GM21367 (cell line): ENCODE measurements around the gene RSPH6A.
A peak's percentile ranks its signal among the peaks of the same experiment; 100 is the strongest.

Experiments
- ATAC-seq: cut with Tn5 transposase; IDR thresholded peaks from one replicate; pipeline ENCODE4 v1.9.1; 2021; ENCODE audit not compliant: unreplicated experiment

The RSPH6A gene

GRCh38 chr19:45814851-45815480, at the start of gene RSPH6A:
Gene RSPH6A (minus strand): TSS chr19:45815308. CDS start chr19:45815176, 132 bp downstream.
- ATAC-seq = no peak

DNA sequence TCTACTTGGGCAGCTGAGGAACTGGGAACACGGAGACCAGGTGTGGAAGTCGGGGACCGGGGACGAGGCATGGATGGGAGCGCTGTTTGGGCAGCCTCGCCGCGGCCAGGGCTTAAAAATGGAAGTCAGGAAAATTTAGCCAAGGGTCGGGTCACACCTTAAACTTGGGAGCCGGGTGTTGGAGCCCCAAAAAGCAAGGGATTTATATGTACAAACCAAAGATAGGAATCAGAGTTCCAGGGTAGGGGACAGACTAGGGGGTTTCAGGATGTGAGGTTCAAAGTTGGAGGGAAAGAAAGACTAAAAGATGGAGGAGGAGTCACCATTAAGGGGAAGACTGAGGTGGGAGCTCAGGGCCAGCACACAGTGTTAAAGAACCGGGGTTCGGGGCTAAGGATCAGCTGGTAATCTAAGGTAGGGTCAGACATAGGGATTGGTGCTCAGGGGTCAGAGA, 49.5 kb upstream of the RSPH6A start:
- ATAC-seq = no peak

DNA sequence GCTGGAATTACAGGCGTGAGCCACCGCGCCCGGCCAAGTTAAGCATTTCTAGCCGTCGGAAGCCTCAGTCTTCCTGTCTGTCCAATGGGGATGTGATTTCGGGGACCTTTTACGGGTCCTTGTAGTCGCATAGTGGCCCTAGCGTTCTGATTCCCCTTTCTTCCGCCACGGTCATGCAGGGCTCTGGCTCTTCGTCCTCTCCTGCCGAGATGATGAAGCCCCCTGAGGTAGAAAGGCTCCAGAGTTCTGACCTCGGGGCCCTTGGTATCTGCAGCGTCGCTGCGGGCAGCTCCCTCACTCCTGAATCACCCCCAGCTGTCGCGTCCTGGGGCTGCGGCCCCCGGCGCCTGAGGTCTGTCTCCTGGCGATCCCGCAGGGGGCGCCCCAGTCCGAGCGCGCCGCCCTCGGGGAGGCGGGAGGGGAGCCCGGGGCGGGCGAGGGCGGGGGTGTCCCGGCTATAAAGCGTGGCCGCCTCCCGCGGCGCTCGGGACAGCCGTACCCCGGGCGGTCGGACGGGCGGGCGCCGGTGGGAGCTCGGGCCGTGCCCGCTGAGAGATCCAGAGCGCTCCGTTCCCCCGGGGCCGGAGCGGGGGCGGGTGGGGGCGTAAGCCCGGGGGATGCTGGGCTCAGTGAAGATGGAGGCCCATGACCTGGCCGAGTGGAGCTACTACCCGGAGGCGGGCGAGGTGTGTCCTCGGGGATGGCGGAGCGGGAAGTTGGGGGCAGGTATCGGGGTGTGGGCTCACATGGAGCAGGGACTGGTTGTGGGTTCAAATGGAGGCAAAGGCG, 48.9 kb upstream of the RSPH6A start, which contains the start of gene FOXA3:
TSS of gene FOXA3 (plus strand) at position 487 of the 789 bp plus-strand sequence. CDS start at position 618, 131 bp downstream.
- no peak for ATAC-seq

DNA sequence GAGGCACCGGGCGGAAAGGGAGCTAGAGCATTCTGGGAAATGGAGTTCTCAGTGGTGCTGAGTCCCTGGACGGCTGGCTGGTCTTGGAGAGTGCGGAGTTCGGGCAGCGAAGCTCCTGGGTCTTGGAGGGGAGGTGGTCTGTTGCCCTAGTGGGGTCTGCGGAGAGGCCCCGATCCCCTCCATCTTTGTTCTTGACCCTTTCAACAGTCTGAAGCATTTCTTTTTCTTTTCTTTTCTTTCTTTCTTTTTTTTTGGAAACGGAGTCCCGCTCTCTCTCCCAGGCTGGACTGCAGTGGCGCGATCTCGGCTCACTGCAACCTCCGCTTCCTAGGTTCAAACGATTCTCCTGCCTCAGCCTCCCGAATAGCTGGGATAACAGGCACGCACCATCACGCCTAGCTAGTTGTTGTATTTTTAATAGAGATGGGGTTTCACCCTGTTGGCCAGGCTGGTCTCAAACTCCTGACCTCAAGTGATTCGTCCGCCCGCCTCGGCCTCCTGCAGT, 48.3 kb upstream of the RSPH6A start:
- ATAC-seq = no peak

DNA sequence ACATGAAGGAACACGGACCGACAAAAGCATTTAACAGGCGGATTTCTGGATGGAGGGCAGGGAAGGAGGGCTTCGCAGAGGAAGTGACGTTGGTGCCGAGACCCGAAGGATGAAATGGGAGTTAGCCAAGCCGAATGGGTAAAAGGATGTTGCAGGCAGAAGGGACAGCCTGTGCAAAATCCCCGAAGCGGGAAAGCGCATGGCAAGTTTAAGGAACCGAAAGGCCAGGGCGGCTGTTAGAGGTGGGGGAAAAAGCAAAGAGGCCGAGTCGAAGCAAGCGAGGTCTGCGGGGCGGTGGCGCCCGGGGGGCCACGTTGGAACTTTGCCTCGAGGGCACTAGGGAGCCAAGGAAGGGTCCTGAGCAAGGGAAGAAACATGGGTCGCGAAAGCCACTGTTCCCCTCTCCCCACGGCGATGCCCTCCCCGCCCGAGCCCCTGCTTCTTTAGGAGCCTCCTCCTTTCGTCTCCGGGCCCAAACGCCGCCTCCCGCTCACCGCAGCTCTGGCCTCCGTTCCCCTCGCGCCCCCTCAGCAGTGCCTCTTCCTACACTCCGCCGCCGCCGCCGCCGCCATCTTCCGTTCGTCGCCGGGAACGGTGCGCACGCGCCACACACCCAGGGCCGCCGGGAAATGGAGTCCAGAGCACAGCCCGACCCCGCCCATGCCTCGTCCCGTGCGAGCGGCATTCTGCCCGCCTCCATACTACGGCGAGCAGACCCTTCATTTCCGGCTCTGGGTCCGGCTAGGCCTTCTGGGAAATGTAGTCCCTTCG, 47.6 kb upstream of the RSPH6A start, which contains the start of gene SYMPK:
TSS of gene SYMPK (minus strand) at position 584 of the 771 bp plus-strand sequence. CDS start 8,652 bp downstream, outside the sequence.
- ATAC-seq = peak; percentile 77

DNA sequence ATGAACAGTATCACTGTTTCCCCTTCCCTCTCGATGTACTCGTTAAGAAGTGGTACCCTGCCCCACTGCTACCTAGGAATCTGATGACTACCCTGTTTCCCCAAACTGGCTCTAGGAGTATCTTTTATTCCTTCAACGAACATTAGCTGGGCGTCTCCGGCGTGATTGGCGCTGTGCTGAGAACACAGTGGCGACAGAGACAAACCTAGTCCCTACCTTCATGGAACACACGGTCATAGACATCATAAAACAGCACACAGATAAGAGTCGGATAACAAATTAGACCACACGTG, 47.1 kb upstream of the RSPH6A start:
- no peak for ATAC-seq

DNA sequence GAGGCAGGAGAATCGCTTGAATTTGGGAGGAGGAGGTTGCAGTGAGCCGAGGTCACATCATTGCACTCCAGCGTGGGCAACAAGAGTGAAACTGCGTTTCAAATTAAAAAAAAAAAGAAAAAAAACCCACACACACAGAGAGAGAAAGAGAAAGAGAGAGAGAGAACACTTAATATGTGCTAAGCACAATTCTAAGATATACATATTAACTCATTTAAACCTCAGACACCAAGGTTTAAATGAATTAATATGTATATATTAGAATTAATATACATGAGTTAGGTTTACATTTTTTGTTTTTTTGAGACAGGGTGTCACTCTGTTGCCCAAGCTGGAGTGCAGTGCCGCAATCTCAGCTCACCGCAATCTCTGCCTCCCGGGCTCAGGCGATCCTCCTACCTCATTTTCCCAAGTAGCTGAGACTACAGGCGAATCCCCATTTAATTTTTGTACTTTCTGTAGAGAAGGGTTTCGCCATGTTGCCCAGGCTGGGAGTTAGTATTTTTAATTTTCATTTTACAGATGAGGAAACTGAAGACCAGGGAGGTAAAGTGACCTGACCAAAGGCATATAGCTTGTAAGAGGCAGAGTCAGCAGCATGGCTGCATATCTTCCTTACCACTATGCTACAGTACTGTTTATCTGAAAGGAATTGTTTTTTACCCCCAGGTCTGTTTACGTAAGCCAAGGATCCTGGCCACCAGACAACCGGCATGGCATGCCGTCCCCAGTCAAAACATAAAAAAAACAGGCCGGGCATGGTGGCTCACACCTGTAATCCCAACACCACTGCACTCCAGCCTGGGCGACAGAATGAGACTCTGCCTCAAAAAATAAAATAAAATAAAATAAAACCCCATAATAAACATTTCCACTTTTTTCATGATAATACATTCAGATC, 45.5 kb upstream of the RSPH6A start:
- no peak for ATAC-seq

GRCh38 chr19:45854167-45854778, 39.2 kb upstream of the RSPH6A start:
- no peak for ATAC-seq

DNA sequence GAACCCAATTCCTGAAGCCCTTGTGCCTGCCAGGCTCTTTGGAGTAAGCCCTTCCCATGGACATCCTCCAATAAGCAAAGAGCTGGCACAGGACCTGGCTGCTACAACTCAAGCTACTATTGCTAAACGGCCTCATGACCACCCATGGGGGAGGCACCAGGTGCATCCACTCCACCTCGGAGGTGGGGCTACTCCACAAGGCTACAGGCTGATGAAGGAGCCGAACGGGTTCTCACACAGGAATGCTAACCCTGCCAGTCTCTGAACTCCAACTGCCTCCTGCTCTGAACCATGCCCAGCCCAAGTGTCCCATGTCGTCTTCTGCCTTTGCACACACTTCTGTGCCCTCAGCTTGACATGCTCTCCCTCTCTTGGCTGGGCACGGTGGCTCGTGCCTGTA, 37.9 kb upstream of the RSPH6A start:
- no peak for ATAC-seq

- ATAC-seq = no peak
These were observed 37.1 kb upstream of the RSPH6A start for GRCh38 chr19:45852145-45852750.

DNA sequence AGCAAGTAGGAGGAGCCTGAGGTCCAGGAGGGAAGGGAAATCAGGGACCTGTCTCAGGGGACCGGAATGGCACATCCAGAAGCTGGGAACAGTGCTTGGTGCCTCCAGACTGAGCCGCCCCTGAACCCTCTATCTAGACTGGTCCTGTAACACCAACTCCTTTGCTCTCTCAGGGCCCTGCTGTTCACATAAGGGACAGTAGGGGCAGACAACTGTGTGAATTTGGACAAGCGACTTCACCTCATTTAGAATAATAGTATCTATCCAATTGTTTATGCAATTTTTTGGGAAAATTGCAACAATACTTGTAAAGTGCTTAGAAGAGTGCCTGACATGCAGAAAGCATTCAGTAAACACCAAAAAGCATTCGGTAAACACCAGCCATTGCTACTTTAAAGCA, 33.8 kb upstream of the RSPH6A start:
- no peak for ATAC-seq

- no peak for ATAC-seq
These were observed 32.6 kb upstream of the RSPH6A start for GRCh38 chr19:45847663-45848062.

GRCh38 chr19:45842198-45842597, 27.1 kb upstream of the RSPH6A start:
- ATAC-seq = no peak

GRCh38 chr19:45834970-45835369, 19.9 kb upstream of the RSPH6A start:
- ATAC-seq = no peak

- ATAC-seq = no peak
These were observed 13.8 kb upstream of the RSPH6A start for GRCh38 chr19:45828945-45829344.

- ATAC-seq = no peak
These were observed 13.4 kb upstream of the RSPH6A start for GRCh38 chr19:45828523-45828922.

DNA sequence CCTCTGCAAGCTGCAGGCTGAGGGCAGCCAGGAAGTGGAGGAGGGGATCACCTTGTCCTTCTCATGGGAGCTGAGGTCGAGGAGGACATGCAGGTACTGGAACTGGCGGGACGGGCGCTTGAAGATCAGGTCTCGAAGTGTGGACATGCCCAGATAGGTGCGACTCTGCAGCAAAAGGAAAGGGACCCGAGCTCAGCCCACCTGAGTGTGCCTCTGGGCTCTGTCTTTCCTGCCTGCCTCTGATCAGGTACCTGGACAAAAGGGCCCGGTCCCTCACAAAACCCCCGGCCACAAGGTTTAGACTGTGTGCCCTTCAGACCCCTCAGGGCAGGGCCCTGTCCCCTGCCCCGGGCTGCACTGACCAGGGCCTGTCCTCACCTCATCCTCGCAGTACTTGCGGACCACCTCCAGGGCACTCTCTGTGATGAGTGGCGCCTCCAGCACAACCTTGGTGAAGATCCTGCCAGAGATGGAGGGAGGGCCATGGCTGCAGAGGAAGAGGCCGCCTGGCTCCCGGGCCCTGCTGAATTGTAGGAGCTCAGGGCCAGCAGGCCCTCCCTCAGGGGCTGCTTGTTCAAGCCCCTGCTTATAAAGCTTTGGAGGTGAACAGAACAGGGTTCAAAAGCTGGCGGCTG, 12.5 kb upstream of the RSPH6A start:
- no peak for ATAC-seq

DNA sequence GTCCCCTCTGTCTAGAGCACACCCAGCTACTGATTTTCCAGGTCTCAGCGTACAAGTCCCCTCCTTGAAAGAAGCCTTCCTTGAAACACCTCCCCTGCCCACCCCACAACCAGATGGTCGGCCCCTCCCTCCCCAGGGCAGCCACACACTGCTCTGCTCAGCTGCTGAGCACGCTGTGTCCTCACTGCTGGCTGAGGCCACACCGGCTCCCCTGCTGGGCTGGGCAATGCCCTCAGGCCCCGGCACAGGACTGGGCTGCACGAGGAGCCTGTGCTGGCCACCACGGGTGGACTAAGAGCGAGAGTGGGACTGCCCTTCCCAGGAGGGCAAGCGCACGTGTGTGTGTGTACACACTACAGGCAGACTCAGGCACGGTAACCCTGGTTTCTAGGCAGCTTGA, 11.8 kb upstream of the RSPH6A start:
- no peak for ATAC-seq
